Measurements from ENCODE around the gene CADPS.

Gene CADPS

GRCh38 chr3:62611541-62612240 is 263.5 kb downstream of the CADPS start:
- TF ChIP-seq, protein P1, sequence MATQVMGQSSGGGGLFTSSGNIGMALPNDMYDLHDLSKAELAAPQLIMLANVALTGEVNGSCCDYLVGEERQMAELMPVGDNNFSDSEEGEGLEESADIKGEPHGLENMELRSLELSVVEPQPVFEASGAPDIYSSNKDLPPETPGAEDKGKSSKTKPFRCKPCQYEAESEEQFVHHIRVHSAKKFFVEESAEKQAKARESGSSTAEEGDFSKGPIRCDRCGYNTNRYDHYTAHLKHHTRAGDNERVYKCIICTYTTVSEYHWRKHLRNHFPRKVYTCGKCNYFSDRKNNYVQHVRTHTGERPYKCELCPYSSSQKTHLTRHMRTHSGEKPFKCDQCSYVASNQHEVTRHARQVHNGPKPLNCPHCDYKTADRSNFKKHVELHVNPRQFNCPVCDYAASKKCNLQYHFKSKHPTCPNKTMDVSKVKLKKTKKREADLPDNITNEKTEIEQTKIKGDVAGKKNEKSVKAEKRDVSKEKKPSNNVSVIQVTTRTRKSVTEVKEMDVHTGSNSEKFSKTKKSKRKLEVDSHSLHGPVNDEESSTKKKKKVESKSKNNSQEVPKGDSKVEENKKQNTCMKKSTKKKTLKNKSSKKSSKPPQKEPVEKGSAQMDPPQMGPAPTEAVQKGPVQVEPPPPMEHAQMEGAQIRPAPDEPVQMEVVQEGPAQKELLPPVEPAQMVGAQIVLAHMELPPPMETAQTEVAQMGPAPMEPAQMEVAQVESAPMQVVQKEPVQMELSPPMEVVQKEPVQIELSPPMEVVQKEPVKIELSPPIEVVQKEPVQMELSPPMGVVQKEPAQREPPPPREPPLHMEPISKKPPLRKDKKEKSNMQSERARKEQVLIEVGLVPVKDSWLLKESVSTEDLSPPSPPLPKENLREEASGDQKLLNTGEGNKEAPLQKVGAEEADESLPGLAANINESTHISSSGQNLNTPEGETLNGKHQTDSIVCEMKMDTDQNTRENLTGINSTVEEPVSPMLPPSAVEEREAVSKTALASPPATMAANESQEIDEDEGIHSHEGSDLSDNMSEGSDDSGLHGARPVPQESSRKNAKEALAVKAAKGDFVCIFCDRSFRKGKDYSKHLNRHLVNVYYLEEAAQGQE (IDR thresholded peaks at IDR 0.05; ENCODE audit: insufficient read depth in 1 of 2, low read depth in 2 of 2, low read length in 2 of 2) = no peak

DNA sequence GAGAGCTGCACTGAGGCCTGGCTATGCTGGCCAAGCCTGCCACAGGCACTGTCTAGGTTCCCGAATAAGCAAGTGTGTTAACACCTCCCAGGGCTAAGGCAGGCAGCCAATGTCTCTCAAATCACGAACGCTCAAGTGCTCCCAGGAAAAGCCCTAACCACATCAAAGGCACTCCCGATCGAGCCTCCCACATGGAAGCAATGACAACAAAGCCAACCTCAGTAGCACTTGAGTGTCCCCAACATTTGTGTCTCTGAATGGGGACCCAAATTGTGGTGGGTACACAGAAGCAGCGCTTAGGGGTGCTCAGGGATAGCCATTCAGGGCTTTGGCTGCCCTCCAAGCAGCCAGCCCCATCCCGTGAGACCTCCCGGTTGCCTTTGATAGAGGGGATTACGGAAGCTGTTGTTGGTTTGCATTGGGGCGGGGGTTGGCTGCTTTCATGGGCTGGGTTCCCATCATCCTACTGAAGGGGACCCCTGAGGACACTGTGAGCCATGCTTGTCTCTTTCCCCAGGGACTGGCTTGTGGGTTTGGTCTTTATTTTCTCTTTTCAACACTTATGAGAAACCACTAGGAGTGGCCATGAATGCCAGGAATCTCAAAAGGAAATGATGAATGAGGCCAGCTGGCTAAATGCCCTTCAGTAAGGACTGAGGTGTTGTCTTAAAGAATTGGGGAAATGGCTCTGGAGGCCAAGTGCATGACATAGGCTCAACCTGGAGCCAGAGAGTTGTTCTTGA is 267.8 kb downstream of the CADPS start:
- TF ChIP-seq TAF1 (IDR thresholded peaks at IDR 0.05; ENCODE audit: borderline replicate concordance, insufficient read depth, low read length) (no peak), SIN3A (IDR thresholded peaks at IDR 0.05; ENCODE audit: borderline replicate concordance, insufficient read depth, low read length) (no peak), FOXP2 (optimal IDR thresholded peaks at IDR 0.05; ENCODE audit: borderline replicate concordance, extremely low read depth, extremely low read length, insufficient read depth) (no peak), POLR2AphosphoS5 (IDR thresholded peaks at IDR 0.05; ENCODE audit: low read depth, low read length) (no peak)
- TF ChIP-seq, protein P1 (IDR thresholded peaks at IDR 0.05; ENCODE audit: insufficient read depth in 1 of 2, low read depth in 2 of 2, low read length in 2 of 2) = no peak

- TF ChIP-seq, protein P1 (IDR thresholded peaks at IDR 0.05; ENCODE audit: insufficient read depth in 1 of 2, low read depth in 2 of 2, low read length in 2 of 2) = no peak
- TF ChIP-seq SIN3A (IDR thresholded peaks at IDR 0.05; ENCODE audit: borderline replicate concordance, insufficient read depth, low read length) = no peak
- no peak for TF ChIP-seq FOXP2 (optimal IDR thresholded peaks at IDR 0.05; ENCODE audit: borderline replicate concordance, extremely low read depth, extremely low read length, insufficient read depth)
- no peak for TF ChIP-seq POLR2AphosphoS5 (IDR thresholded peaks at IDR 0.05; ENCODE audit: low read depth, low read length)
These were observed 269.7 kb downstream of the CADPS start for GRCh38 chr3:62605413-62606068.

DNA sequence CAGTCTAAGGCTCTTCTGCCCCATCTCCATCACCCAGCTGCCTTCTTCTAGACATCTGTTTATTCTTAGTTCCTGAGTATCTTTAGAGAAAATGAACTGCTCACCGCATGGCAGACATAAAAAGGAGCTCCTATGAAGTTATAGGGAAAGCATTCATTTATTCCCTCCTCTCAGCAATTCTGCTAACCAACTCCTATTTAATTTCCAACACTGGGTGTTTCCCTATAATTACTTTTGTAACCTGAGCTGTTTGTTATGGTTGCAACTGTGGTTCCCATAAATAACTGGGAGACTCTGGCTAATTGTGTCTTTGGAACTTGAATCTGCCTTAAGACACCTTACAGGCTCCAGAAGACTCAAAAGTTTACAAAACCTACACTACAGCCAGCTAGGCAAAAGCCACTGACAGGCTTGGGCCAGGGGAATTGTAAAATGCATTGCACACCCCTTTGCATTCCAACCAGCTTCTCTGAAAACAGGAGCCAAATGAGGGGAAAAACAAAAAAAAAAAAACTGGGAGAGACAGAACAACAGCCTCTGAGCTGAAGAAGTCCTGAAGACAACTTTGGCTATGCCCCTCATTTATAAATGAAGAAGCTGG is 270.4 kb downstream of the CADPS start:
- TF ChIP-seq SIN3A (IDR thresholded peaks at IDR 0.05; ENCODE audit: borderline replicate concordance, insufficient read depth, low read length) = no peak
- TF ChIP-seq, protein P1 (IDR thresholded peaks at IDR 0.05; ENCODE audit: insufficient read depth in 1 of 2, low read depth in 2 of 2, low read length in 2 of 2) = no peak
- TF ChIP-seq FOXP2 (optimal IDR thresholded peaks at IDR 0.05; ENCODE audit: borderline replicate concordance, extremely low read depth, extremely low read length, insufficient read depth) = no peak
- no peak for TF ChIP-seq POLR2AphosphoS5 (IDR thresholded peaks at IDR 0.05; ENCODE audit: low read depth, low read length)
- no peak for TF ChIP-seq TAF1 (IDR thresholded peaks at IDR 0.05; ENCODE audit: borderline replicate concordance, insufficient read depth, low read length)

All from PFSK-1 (cell line).